AG09309 (cell line): ENCODE data around the gene DNAJC13.
"Not testable (repeated sequence)": the region's sequence is repeated elsewhere in the genome, so short reads cannot be mapped to it uniquely, and the experiment has no call there.

ENCODE experiments used
- DNase-seq: peaks from one replicate; pipeline ENCODE4 v3.0.0-alpha.2; 2010; ENCODE audit warnings: low read depth
- H3K4me3 ChIP-seq: 2 replicates; pipeline ENCODE4 v1.5.1; 2011; ENCODE audit warnings: mild to moderate bottlenecking, low read depth, low read length, moderate library complexity; ENCODE audit not compliant: control insufficient read depth
- TF ChIP-seq, protein P1 (sequence below): IDR thresholded peaks from 2 replicates; pipeline ENCODE4 v1.5.1; 2011; ENCODE audit warnings: mild to moderate bottlenecking, low read depth, low read length, inconsistent platforms; ENCODE audit not compliant: insufficient read depth, control insufficient read depth; ENCODE audit errors: missing control alignments

DNAJC13 gene

DNA sequence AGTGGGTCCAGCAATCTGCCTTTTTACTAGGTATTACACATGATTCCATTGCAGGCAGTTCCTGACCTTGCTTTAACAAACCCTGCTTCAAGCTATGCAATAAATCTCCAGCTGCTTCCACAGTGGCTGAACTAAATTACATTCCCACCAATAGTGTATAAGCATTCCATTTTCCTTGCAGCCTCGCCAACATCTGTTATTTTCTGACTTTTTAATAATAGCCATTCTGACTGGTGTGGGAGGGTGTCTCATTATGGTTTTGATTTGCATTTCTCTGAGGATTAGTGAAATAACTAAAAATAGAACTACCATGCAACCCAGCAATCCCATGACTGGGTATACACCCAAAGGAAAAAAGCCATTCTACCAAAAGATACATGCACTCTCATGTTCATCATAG, 36.4 kb upstream of the DNAJC13 start:
- DNase-seq, result no peak
- no peak overlapping the region for H3K4me3 ChIP-seq
- TF ChIP-seq, protein P1, sequence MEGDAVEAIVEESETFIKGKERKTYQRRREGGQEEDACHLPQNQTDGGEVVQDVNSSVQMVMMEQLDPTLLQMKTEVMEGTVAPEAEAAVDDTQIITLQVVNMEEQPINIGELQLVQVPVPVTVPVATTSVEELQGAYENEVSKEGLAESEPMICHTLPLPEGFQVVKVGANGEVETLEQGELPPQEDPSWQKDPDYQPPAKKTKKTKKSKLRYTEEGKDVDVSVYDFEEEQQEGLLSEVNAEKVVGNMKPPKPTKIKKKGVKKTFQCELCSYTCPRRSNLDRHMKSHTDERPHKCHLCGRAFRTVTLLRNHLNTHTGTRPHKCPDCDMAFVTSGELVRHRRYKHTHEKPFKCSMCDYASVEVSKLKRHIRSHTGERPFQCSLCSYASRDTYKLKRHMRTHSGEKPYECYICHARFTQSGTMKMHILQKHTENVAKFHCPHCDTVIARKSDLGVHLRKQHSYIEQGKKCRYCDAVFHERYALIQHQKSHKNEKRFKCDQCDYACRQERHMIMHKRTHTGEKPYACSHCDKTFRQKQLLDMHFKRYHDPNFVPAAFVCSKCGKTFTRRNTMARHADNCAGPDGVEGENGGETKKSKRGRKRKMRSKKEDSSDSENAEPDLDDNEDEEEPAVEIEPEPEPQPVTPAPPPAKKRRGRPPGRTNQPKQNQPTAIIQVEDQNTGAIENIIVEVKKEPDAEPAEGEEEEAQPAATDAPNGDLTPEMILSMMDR, result no peak

DNA sequence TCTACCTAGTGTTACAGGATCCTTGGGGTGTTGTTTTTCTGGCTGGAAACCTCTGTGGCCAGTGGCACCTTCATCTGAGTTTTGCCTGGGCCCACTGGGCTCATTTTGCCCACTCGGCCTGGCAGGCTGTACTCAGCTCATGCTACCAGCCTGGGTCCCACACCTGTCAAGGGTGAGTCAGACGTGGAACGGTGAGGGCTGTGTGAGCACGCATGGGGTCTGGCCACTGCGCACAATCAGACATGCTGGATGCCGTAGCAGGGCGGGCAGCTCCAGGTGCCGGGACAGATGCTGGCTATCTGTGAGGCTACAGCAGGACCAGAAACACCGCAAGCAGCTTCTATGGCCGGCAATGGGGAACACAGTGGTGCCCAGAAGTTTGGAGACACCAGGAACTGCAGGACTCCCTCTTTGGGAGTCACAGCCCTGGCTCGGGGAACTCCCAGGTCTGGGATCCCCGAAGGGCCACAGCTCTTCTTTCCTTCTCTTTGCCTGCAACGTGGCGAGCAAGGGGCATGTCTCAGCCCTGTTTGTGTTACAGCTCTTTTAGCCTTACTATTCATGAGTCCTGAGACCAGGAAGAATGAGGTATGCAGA, 35.9 kb upstream of the DNAJC13 start:
- TF ChIP-seq, protein P1, result no peak
- DNase-seq, result no peak
- H3K4me3 ChIP-seq, result no peak overlapping the region

DNA sequence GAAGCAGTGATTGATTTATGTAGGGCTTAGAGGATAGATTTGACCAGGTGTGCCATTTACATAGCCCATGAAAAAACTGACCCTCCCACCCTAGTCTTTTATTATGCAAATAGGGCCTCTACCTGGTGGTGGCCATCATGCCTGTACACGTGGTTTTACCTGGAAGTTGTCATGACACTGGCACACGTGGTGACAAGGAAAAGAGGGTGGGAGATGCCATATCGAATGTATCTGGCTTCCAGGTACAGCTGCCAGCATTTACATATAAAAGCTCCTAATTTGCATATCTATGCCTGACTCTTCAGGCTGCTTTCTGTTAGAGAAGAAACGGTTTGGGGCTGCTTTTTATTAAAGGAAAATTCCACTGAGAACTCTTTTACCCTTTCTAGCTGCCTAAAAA, 35.0 kb upstream of the DNAJC13 start:
- TF ChIP-seq, protein P1, result no peak
- no peak overlapping the region for H3K4me3 ChIP-seq
- no peak for DNase-seq

DNA sequence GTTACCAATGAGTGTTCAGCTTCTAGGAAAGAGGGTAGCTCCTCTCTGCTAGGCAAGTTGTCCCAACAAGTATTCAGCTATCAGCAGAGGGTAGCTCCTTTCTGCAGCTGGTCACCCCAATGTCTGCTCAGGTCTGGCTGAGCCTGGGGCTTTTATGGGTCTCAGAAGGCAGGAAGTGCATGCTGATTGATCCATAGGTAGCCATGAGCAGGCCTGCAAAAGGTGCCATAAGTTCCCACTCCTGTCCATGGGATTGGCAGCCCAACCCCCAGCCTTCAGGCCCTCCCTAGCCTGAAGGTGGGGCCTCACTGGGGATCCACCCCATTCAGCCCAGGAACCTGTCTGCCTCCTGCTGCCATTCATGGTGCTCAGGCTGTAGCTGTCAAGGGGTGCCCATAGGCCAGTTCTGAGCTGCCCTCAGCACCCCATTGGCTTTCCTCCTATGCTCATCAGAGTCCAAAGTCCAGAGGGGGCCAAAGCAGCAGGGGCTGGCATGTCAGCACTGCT, 34.6 kb upstream of the DNAJC13 start:
- DNase-seq, result no peak
- TF ChIP-seq, protein P1, result no peak
- no peak overlapping the region for H3K4me3 ChIP-seq

DNA sequence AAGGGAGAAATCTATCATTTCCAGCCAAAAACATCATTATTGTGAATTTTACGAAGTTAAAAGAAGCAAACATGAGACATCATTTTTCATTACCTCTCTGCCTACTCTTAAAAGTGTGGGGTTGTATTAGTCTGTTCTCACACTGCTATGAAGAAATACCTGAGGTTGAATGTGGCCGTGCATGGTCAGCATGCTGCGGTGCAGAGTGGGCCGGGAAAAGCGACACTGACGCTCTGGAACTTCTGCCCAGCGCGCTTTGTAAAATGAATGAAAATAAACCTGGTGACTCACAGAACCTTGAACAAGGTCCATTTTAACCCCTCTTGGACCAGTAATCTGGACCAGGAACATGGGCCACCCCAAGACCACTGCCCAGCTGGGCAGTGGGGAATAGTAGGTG, 31.0 kb upstream of the DNAJC13 start:
- no peak for DNase-seq
- TF ChIP-seq, protein P1, result no peak
- no peak overlapping the region for H3K4me3 ChIP-seq

DNA sequence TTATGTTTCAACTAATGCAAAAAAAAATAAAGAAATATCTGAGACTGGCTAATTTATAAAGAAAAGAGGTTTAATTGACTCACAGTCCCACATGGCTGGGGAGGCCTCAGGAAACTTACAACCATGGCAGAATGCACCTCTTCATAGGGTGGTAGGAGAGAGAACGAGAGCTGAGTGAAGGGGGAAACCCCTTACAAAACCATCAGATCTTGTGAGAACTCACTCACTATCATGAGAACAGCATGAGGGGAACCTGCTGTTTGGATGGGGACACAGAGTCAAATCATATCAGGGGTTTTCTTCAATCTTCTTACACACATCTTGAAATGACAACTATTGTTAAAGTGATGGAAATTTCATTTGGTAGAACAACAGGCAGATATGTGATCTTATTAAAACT, 24.6 kb upstream of the DNAJC13 start:
- H3K4me3 ChIP-seq, DNase-seq: not testable (repeated sequence)

DNA sequence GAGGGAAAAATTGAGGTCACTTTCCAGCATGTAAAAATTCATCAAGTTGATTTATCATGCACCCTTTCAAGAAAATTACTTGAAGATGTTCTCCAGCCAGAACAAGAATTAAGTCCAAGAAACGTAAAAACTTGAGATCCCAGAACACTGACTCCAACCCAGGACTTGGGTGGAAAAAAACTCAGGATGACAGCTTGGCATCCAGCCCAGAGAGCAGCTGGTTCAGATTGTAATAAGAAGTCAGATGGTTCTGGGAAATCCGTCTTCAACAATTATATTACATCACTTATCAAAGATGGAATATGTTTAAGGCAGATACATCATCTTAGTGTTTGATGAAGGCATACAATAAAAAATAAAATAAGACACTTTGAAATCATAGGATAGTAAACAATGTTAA, 23.0 kb upstream of the DNAJC13 start:
- TF ChIP-seq, protein P1, result no peak
- H3K4me3 ChIP-seq, result no peak overlapping the region
- no peak for DNase-seq
